CD4-positive, alpha-beta T cell treated with Interleukin-12 subunit alpha and Interleukin-12 subunit beta, for 1 hour (primary cell): Measurements from ENCODE around the gene ERC1.
"Not testable (repeated sequence)": the region's sequence is repeated elsewhere in the genome, so short reads cannot be mapped to it uniquely, and the experiment has no call there.

ENCODE experiments used
- DNase-seq: peaks from one replicate; pipeline ENCODE4 v3.0.0-alpha.2; 2020

Gene ERC1

GRCh38 chr12:1198854-1199253 is 207.8 kb downstream of the ERC1 start:
- not testable (repeated sequence) for DNase-seq

- DNase-seq: no peak
These were observed 208.7 kb downstream of the ERC1 start for GRCh38 chr12:1199700-1200099.

- DNase-seq: no peak
These were observed 210.0 kb downstream of the ERC1 start for GRCh38 chr12:1201030-1201429.

- no peak for DNase-seq
These were observed 210.9 kb downstream of the ERC1 start for GRCh38 chr12:1201886-1202285.

GRCh38 chr12:1203735-1204019 is 212.7 kb downstream of the ERC1 start:
- no peak for DNase-seq

GRCh38 chr12:1204581-1205121 is 213.6 kb downstream of the ERC1 start:
- DNase-seq: peak; percentile 44

- no peak for DNase-seq
These were observed 214.6 kb downstream of the ERC1 start for GRCh38 chr12:1205512-1206060.

- no peak for DNase-seq
These were observed 215.2 kb downstream of the ERC1 start for GRCh38 chr12:1206118-1206734.

- DNase-seq: no peak
These were observed 216.3 kb downstream of the ERC1 start for GRCh38 chr12:1207276-1207675.

GRCh38 chr12:1208719-1209118 is 217.7 kb downstream of the ERC1 start:
- not testable (repeated sequence) for DNase-seq

- DNase-seq: no peak
These were observed 221.5 kb downstream of the ERC1 start for GRCh38 chr12:1212526-1212925.

GRCh38 chr12:1213205-1213604 is 222.2 kb downstream of the ERC1 start:
- no peak for DNase-seq

GRCh38 chr12:1213618-1214205 is 222.7 kb downstream of the ERC1 start:
- no peak for DNase-seq

- no peak for DNase-seq
These were observed 225.5 kb downstream of the ERC1 start for GRCh38 chr12:1216560-1216959.

- DNase-seq: no peak
These were observed 226.3 kb downstream of the ERC1 start for GRCh38 chr12:1217191-1217949.

- no peak for DNase-seq
These were observed 227.3 kb downstream of the ERC1 start for GRCh38 chr12:1218369-1218768.

- DNase-seq: no peak
These were observed 229.4 kb downstream of the ERC1 start for GRCh38 chr12:1220127-1221092.

- no peak for DNase-seq
These were observed 232.0 kb downstream of the ERC1 start for GRCh38 chr12:1222858-1223639.

- no peak for DNase-seq
These were observed 235.9 kb downstream of the ERC1 start for GRCh38 chr12:1226951-1227350.

- DNase-seq: no peak
These were observed 243.1 kb downstream of the ERC1 start for GRCh38 chr12:1234073-1234472.

GRCh38 chr12:1246637-1247036 is 255.6 kb downstream of the ERC1 start:
- no peak for DNase-seq

GRCh38 chr12:1250641-1251040 is 259.6 kb downstream of the ERC1 start:
- DNase-seq: no peak
